Motor neuron (in vitro differentiated cells): ENCODE measurements around the gene ABCC4. TPM values are rescaled to one million over a fixed set of nuclear protein-coding genes. Genes with fewer than 3 reads are reported as not detected.
A peak's percentile ranks its signal among the peaks of the same experiment; 100 is the strongest.

Experiments used
- ATAC-seq, 8 experiments: fragments of 200-7000 bp; cut with Tn5 transposase; replicated peaks in 6 of 8; 2 replicates each; pipeline ENCODE4 v1.8.0; 2021; ENCODE audit warnings: mild to moderate bottlenecking in 8 of 8, moderate library complexity in 8 of 8
- H3K27ac ChIP-seq, 2 donors: fragments of 250-450 bp; sonication (Bioruptor Pico); 2 replicates each; pipeline ENCODE4 v1.9.0; 2021; ENCODE audit warnings: antibody characterized with exemption in 2 of 2, mild to moderate bottlenecking in 2 of 2, moderate library complexity in 1 of 2
- H3K4me1 ChIP-seq, 2 donors: fragments of 250-450 bp; sonication (Bioruptor Pico); replicated peaks in 1 of 2; 2 replicates each; pipeline ENCODE4 v1.6.1; 2021; ENCODE audit warnings: antibody characterized with exemption in 2 of 2, mild to moderate bottlenecking in 2 of 2, moderate library complexity in 1 of 2
- H3K4me3 ChIP-seq, 5 donors: fragments of 250-450 bp; sonication (Bioruptor Pico); 2 replicates each; pipeline ENCODE4 v1.9.0; 2021; ENCODE audit warnings: antibody characterized with exemption in 5 of 5, mild to moderate bottlenecking in 5 of 5, moderate library complexity in 4 of 5
- WGBS, 10 experiments: fragments of 450-650 bp; shearing (Covaris generic); methylation state at CpG; one replicate each; pipeline ENCODE4 v1.0.0; 2022; 5-methylcytosine and 5-hydroxymethylcytosine counted together
- in situ Hi-C, 9 experiments: fragments of 400-800 bp; cut with MboI; loops; one replicate each; pipeline ENCODE4 v1.15.0; 2021; ENCODE audit warnings: low sequenced_read_pairs in 9 of 9, low pct_unique_long_range_greater_than_20kb in 2 of 9; ENCODE audit not compliant: unreplicated experiment in 9 of 9
- total RNA-seq, 8 experiments: library from RNA; unstranded; fragments of 300-600 nt; gene quantifications; 2 replicates each; pipeline versions ENCODE4 v1.2.3 to v1.2.4, GENCODE V29; 2022

Gene ABCC4
- total RNA-seq: 10 to 100 TPM in 3 of 8 experiments, 1 to 10 TPM in 5; 2.5 to 13.0 (median 8.0) TPM

GRCh38 chr13:95301183-95301967, at the start of gene ABCC4:
Gene ABCC4 (minus strand): TSS chr13:95301451. CDS start chr13:95301314, 137 bp downstream.
- WGBS, 10 experiments: 0% methylated on average over 4 of the region's 98 CpGs; no CpG with 5 or more reads in 8 of the 10 experiments
- peak within 1 kb of the TSS; percentile 4 to 16 for H3K27ac ChIP-seq
- H3K4me1 ChIP-seq: peaks cover 0 to 3% of the 10 kb centered on the region in 2 donors
- in situ Hi-C loops: no loop called here
- peak; percentile 78 to 90 (median 84) for ATAC-seq
- H3K4me3 ChIP-seq: peak within 1 kb of the TSS; percentile 45 to 88 (median 69)

- no peak overlapping the region for H3K4me3 ChIP-seq
- 40 to 90% (median 70%) methylated on average over 1 to 4 of the region's 4 CpGs; no CpG with 5 or more reads in 5 of the 10 experiments for WGBS, 10 experiments
- ATAC-seq: peak in 1 of 8 experiments; percentile 25
- peaks cover 0 to 5% of the 10 kb centered on the region in 2 donors for H3K4me1 ChIP-seq
- in situ Hi-C loops: no loop called here
- no peak overlapping the region for H3K27ac ChIP-seq
Observed at GRCh38 chr13:95349267-95349666, 48.0 kb upstream of the ABCC4 start.

- ATAC-seq: no peak
- WGBS, 10 experiments: 33 to 100% (median 86%) methylated on average over 1 to 3 of the region's 3 CpGs; no CpG with 5 or more reads in 3 of the 10 experiments
- H3K4me3 ChIP-seq: no peak overlapping the region
- no peaks in the 10 kb centered on the region for H3K4me1 ChIP-seq
- in situ Hi-C loops: no loop called here
- no peak overlapping the region for H3K27ac ChIP-seq
Observed at GRCh38 chr13:95343944-95344343, 42.7 kb upstream of the ABCC4 start.

- in situ Hi-C loops: no loop called here
- H3K4me3 ChIP-seq: no peak overlapping the region
- WGBS, 10 experiments: 8 to 100% (median 75%) methylated on average over 1 to 4 of the region's 5 CpGs; no CpG with 5 or more reads in 2 of the 10 experiments
- no peaks in the 10 kb centered on the region for H3K4me1 ChIP-seq
- H3K27ac ChIP-seq: no peak overlapping the region
- ATAC-seq: no peak
Observed at GRCh38 chr13:95341441-95341840, 40.2 kb upstream of the ABCC4 start.

- in situ Hi-C loops: no loop called here
- no peak for ATAC-seq
- 40 to 100% (median 95%) methylated on average over 1 to 3 of the region's 3 CpGs for WGBS, 10 experiments
- H3K27ac ChIP-seq: no peak overlapping the region
- H3K4me3 ChIP-seq: no peak overlapping the region
- H3K4me1 ChIP-seq: no peaks in the 10 kb centered on the region
Observed at GRCh38 chr13:95338905-95339304, 37.7 kb upstream of the ABCC4 start.

GRCh38 chr13:95337597-95337996, 36.3 kb upstream of the ABCC4 start:
- in situ Hi-C loops: no loop called here
- no peak overlapping the region for H3K4me3 ChIP-seq
- H3K27ac ChIP-seq: no peak overlapping the region
- ATAC-seq: no peak
- no peaks in the 10 kb centered on the region for H3K4me1 ChIP-seq
- WGBS, 10 experiments: 25 to 100% (median 91%) methylated on average over 1 to 3 of the region's 3 CpGs; no CpG with 5 or more reads in 4 of the 10 experiments

GRCh38 chr13:95335667-95336066, 34.4 kb upstream of the ABCC4 start:
- 40 to 97% (median 79%) methylated on average over 1 to 6 of the region's 6 CpGs; no CpG with 5 or more reads in 5 of the 10 experiments for WGBS, 10 experiments
- in situ Hi-C loops: no loop called here
- ATAC-seq: no peak
- no peak overlapping the region for H3K27ac ChIP-seq
- H3K4me1 ChIP-seq: no peaks in the 10 kb centered on the region
- H3K4me3 ChIP-seq: no peak overlapping the region

GRCh38 chr13:95328386-95328785, 27.1 kb upstream of the ABCC4 start:
- H3K4me3 ChIP-seq: no peak overlapping the region
- H3K27ac ChIP-seq: no peak overlapping the region
- in situ Hi-C loops: no loop called here
- ATAC-seq: no peak
- H3K4me1 ChIP-seq: no peaks in the 10 kb centered on the region
- 13 to 100% (median 88%) methylated on average over 1 to 4 of the region's 5 CpGs; no CpG with 5 or more reads in 2 of the 10 experiments for WGBS, 10 experiments

GRCh38 chr13:95327190-95327589, 25.9 kb upstream of the ABCC4 start:
- ATAC-seq: no peak
- 50 to 100% (median 81%) methylated on average over 1 to 8 of the region's 10 CpGs; no CpG with 5 or more reads in 5 of the 10 experiments for WGBS, 10 experiments
- in situ Hi-C loops: no loop called here
- Histone ChIP-seq H3K4me3 (no peak overlapping the region), H3K27ac (no peak overlapping the region), H3K4me1 (no peaks in the 10 kb centered on the region)

- no peak overlapping the region for H3K4me3 ChIP-seq
- in situ Hi-C loops: no loop called here
- no peaks in the 10 kb centered on the region for H3K4me1 ChIP-seq
- no peak overlapping the region for H3K27ac ChIP-seq
- WGBS, 10 experiments: 17 to 100% (median 86%) methylated on average over 1 to 5 of the region's 5 CpGs
- ATAC-seq: peak in 1 of 8 experiments; percentile 20
Observed at GRCh38 chr13:95326695-95327094, 25.4 kb upstream of the ABCC4 start.

GRCh38 chr13:95325485-95325884, 24.2 kb upstream of the ABCC4 start:
- Histone ChIP-seq H3K4me3 (no peak overlapping the region), H3K27ac (no peak overlapping the region), H3K4me1 (no peaks in the 10 kb centered on the region)
- no peak for ATAC-seq
- in situ Hi-C loops: no loop called here
- WGBS, 10 experiments: 0% methylated on average over 1 of the region's 3 CpGs; no CpG with 5 or more reads in 8 of the 10 experiments

GRCh38 chr13:95323930-95324662, 22.8 kb upstream of the ABCC4 start:
- Histone ChIP-seq H3K27ac (no peak overlapping the region), H3K4me1 (no peaks in the 10 kb centered on the region), H3K4me3 (no peak overlapping the region)
- no peak for ATAC-seq
- in situ Hi-C loops: no loop called here
- WGBS, 10 experiments: 33 to 88% (median 74%) methylated on average over 1 to 13 of the region's 16 CpGs; no CpG with 5 or more reads in 2 of the 10 experiments

GRCh38 chr13:95319551-95320274, 18.5 kb upstream of the ABCC4 start:
- ATAC-seq: no peak
- in situ Hi-C loops: no loop called here
- Histone ChIP-seq H3K27ac (no peak overlapping the region), H3K4me1 (no peaks in the 10 kb centered on the region), H3K4me3 (no peak overlapping the region)
- 69 to 99% (median 88%) methylated on average over 4 to 9 of the region's 9 CpGs; no CpG with 5 or more reads in 1 of the 10 experiments for WGBS, 10 experiments
